Stimulated activated naive CD4-positive, alpha-beta T cell treated with Interleukin-2 at 50 U/mL for 16 hours (primary cell): ENCODE results near the gene LRRC75A.
"Not testable (repeated sequence)": the region's sequence is repeated elsewhere in the genome, so short reads cannot be mapped to it uniquely, and the experiment has no call there.

Experiments used
- DNase-seq: peaks from one replicate; lab custom pipeline; 2025; lab: John Stamatoyannopoulos, UW

Gene LRRC75A

GRCh38 chr17:16398270-16399267, 93.4 kb downstream of the LRRC75A start:
- DNase-seq: no peak

GRCh38 chr17:16396693-16397092, 95.3 kb downstream of the LRRC75A start:
- DNase-seq: not testable (repeated sequence)

- DNase-seq: not testable (repeated sequence)
Observed at GRCh38 chr17:16395887-16396286, 96.1 kb downstream of the LRRC75A start.

DNA sequence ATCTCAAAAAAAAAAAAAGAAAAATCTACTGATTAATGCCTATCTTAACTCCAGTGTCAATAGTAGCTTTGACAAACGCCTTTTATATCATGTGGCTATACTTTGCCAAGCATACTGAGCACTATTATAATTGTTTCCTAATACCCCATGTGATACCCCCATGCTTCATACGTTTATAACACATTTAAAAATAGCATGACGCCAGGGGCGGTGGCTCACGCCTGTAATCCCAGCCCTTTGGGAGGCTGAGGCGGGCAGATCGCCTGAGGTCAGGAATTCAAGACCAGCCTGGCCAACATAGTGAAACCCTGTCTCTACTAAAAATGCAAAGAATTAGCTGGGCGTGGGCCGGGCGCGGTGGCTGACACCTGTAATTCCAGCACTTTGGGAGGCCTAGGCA, 99.5 kb downstream of the LRRC75A start:
- DNase-seq: not testable (repeated sequence)
